AG09309 (cell line): ENCODE data around the gene DYRK4.

Experiments
- DNase-seq: peaks from one replicate; pipeline ENCODE4 v3.0.0-alpha.2; 2010; ENCODE audit warnings: low read depth
- H3K4me3 ChIP-seq: 2 replicates; pipeline ENCODE4 v1.5.1; 2011; ENCODE audit warnings: mild to moderate bottlenecking, low read depth, low read length, moderate library complexity; ENCODE audit not compliant: control insufficient read depth
- TF ChIP-seq, protein P1 (sequence below): IDR thresholded peaks from 2 replicates; pipeline ENCODE4 v1.5.1; 2011; ENCODE audit warnings: mild to moderate bottlenecking, low read depth, low read length, inconsistent platforms; ENCODE audit not compliant: insufficient read depth, control insufficient read depth; ENCODE audit errors: missing control alignments

Gene DYRK4

DNA sequence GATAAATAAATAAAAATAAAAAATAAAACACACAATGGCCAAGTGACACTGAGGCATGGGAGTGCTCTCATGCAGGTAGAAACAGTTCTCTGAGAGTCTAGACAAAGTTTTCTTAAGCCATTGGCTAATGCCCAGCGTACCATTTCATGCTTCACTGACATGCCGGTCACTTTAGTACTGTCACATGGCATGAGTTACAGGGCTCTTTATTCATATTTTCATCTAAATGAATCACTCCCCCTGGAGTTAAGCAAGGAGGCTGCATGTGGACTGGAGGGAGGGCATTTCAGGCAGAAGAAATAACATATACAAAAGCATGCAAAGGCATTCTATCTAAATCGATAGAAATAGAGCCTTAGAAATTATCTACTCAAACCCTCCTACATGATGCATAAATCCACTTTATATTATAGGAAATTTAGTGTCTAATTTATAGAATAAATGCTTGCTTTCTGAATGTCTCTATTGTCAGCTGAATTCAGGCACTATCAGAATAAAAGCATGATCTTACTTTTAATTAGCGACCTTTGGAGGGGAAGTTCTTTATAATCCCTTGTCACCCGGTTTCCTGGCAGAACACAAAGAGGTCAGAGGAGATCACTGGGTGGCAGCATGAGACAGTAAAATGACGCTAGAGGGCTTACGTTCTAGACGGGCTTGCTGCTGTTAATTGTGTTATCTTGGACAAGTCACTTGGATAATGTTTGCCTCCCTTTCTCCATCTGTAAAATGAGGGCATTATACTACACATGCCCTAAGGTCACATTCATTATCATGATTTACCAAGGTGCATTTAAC, 17.5 kb downstream of the DYRK4 start:
- no peak overlapping the region for H3K4me3 ChIP-seq
- TF ChIP-seq, protein P1, sequence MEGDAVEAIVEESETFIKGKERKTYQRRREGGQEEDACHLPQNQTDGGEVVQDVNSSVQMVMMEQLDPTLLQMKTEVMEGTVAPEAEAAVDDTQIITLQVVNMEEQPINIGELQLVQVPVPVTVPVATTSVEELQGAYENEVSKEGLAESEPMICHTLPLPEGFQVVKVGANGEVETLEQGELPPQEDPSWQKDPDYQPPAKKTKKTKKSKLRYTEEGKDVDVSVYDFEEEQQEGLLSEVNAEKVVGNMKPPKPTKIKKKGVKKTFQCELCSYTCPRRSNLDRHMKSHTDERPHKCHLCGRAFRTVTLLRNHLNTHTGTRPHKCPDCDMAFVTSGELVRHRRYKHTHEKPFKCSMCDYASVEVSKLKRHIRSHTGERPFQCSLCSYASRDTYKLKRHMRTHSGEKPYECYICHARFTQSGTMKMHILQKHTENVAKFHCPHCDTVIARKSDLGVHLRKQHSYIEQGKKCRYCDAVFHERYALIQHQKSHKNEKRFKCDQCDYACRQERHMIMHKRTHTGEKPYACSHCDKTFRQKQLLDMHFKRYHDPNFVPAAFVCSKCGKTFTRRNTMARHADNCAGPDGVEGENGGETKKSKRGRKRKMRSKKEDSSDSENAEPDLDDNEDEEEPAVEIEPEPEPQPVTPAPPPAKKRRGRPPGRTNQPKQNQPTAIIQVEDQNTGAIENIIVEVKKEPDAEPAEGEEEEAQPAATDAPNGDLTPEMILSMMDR, result no peak
- no peak for DNase-seq

DNA sequence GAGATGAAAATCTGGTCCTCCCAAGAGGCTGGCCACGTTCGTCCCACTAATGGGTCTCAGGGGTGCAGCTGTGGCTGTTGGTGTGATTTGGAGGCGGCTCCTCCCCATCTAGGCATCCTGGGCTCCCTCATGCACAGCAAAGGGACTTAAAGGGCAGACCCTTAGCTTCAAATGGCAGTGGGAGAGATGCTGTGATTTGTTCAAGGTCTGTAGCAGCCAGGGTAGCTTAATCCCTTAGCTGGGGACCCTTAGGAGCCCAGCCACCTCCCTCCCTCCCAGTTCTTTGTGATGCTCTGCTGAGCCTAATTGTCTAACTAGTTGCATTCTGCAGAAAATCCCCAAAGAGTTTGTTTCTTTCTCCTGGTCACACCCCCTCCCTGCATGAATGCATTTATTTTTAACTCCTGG, 18.3 kb downstream of the DYRK4 start:
- TF ChIP-seq, protein P1, result no peak
- no peak overlapping the region for H3K4me3 ChIP-seq
- no peak for DNase-seq

DNA sequence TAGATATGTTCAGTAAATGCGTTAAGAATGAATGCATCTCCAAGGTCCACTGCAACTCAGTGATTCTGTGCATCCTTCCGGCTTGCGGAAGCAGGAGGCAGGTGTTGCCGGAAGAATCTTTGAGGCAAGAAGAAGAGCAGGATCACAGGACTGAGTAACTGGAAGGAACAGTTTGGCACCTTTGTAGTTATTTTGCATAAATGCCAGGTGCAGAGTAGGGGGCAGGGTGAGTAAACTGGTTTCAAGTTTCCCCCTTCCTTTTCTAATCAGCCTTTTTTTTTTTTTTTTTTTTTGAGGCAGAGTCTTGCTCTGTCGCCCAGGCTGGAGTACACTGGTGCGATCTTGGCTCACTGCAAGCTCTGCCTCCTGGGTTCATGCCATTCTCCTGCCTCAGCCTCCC, 22.3 kb downstream of the DYRK4 start:
- TF ChIP-seq, protein P1, result no peak
- H3K4me3 ChIP-seq, result no peak overlapping the region
- no peak for DNase-seq

DNA sequence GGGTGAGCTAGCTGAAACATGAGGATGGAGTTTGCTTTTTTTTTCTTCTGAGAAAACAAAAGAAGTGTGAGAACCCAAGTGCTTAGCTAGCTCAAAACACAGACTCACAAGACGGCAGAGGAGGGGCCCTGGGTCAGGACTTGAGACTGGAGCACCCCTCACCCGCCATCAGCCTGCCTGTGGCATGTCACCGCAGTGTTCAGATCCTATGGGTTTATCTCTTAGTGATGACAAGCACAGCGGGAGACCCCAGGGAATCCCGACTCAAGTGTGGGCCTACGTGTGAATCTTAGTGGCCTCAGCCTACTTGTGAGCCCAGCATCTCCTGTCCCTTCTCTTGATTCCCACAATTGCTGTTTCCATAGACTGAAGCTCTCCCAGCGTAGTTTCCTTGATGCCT, 22.9 kb downstream of the DYRK4 start:
- no peak overlapping the region for H3K4me3 ChIP-seq
- no peak for DNase-seq
- TF ChIP-seq, protein P1, result no peak

DNA sequence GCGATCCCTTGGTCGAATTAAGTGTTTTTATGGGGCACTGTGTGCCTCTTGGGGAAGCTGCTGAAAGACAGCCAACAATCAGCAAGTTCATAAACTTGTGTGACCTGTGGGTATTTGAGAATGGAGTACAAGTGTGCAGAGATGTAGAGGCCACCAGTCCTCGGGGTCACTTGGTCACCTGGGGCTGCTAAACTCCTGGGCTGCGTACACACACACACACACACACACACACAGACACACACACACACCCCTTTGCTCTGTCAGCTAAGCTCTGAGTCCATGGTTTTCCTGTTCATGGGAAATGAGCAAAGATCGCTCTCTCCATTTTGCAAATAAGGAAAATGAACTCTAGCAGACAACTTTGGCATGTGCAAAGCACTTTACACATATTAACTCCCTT, 24.5 kb downstream of the DYRK4 start:
- H3K4me3 ChIP-seq, result no peak overlapping the region
- DNase-seq, result no peak
- TF ChIP-seq, protein P1, result no peak

DNA sequence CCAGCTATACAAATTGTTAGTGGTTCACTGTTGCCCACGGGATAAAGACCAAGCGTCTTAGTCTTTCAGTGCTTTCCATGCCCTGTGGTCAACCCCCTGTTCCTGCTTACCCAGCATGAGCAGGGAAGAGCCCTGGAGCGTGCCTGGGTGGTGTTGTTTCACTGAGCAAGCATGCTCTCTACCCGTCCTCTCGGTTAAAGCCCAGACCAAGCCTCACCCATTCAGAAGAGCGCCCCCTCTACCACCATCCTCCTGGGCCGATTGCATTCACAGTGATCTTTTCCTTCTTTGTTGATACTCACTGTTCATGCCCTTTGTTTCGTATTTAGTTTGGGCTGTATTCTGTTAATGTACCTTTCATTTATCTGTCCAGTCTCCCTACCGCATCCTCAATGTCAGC, 25.1 kb downstream of the DYRK4 start:
- no peak overlapping the region for H3K4me3 ChIP-seq
- TF ChIP-seq, protein P1, result no peak
- no peak for DNase-seq
